GM18526 (cell line): ENCODE data around the gene AKR7A2.

Experiments used
- POLR2A ChIP-seq: IDR thresholded peaks from 3 replicates; pipeline ENCODE4 v1.6.1; 2011; ENCODE audit not compliant: insufficient read length; ENCODE audit errors: extremely low read depth

The AKR7A2 gene

DNA sequence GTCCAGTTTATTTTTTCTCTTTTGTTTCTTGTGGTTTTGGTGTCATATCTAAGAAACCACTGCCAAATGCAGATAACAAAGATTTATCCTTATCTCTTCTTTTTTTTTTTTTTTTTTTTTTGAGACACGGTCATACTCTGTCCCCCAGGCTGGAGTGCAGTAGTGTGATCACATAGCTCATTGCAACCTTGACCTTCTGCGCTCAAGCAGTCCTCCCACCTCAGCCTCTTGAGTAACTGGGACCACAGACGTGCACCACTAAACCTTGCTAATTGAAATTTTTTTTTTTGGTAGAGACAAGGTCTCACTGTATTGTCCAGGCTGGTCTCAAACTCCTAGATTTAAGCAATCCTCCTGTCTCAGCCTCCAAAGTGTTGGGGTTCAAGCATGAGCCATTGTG, 9.1 kb upstream of the AKR7A2 start:
- TF ChIP-seq POLR2A, result no peak

DNA sequence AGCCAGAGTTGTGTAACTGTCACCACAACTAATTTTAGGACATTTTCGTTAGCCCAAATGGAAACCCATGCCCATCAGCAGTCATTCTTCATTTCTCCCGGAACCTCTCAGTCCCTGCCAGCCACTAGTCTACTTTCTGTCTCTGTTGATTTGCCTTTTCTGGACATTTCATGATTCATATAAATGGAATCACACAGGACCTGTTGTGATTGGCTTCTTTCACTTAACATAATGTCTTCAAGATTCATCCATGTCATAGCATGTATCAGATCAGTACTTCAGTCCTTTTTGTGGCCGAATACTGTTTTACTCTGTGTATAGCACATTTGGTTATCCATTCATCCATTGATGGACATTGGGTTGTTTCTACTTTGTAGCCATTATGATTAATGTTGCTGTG, 7.3 kb upstream of the AKR7A2 start:
- no peak for TF ChIP-seq POLR2A

- no peak for TF ChIP-seq POLR2A
Observed at GRCh38 chr1:19317126-19317910, 5.4 kb upstream of the AKR7A2 start.

DNA sequence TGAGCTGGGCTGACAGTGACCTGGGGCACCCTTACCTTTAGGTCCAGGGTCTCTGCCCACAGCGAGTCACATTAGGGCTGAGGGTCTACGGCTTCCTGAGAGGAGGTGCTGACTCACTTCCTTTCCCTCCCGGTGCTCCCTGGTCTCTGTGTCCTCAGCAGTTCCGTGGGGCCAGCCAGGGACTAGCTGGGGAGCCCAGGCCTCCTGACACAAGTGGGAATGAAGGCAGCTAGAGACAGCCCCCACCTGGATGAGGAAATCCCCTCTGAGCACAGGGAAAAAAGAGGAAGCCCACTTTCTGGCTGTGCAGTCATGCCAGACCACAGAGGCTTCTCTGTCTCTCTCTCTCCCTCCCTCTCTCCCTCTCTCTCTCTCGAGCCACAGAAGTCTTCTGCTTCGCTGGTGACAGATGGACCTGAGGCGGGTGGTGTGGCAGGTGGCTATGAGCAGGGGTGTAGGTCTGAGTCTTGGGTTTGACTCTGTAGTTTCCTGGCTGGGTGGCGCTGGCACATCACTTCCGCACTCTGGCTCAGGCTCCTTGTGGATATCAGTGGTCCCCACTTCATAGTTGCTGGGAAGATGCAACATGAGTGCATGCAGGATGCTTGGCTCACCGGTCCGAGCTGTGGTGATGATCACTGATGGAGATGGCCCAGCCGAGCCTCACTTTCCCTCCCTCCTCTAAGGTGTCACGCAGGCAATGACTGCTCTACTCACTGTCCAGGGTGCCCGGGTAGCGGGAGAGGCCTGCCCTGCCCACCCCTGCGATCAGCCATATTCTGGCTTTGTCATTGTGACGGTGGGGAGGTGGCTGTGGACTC, 3.6 kb upstream of the AKR7A2 start:
- TF ChIP-seq POLR2A, result no peak

GRCh38 chr1:19313961-19314882, 2.3 kb upstream of the AKR7A2 start:
- TF ChIP-seq POLR2A, result no peak

- TF ChIP-seq POLR2A, result no peak
Observed at GRCh38 chr1:19313636-19313959, 1.7 kb upstream of the AKR7A2 start.

GRCh38 chr1:19312782-19313635, 1.1 kb upstream of the AKR7A2 start:
- no peak for TF ChIP-seq POLR2A

DNA sequence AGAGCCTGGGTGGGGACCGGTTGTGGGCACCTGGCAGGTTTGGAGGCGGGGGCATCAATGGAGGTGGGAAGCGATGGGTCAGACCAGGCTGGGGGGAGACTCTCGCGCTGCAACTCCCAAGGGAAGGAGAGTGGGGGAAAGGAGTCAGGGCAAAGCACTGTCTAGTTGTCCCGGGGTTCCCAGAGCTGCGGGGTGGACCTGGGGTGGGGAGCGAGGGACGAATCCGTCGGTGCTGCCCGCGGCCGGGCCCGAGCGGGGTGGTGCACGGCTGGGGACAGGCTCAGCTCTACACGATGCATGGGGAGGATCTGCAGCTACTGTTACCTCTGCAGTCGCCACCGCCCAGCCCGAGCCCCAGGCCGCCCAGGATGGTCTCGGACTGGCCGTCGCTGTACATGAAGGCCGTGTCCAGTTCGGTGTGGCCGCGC, 427 bp downstream of the AKR7A2 start:
- no peak for TF ChIP-seq POLR2A

DNA sequence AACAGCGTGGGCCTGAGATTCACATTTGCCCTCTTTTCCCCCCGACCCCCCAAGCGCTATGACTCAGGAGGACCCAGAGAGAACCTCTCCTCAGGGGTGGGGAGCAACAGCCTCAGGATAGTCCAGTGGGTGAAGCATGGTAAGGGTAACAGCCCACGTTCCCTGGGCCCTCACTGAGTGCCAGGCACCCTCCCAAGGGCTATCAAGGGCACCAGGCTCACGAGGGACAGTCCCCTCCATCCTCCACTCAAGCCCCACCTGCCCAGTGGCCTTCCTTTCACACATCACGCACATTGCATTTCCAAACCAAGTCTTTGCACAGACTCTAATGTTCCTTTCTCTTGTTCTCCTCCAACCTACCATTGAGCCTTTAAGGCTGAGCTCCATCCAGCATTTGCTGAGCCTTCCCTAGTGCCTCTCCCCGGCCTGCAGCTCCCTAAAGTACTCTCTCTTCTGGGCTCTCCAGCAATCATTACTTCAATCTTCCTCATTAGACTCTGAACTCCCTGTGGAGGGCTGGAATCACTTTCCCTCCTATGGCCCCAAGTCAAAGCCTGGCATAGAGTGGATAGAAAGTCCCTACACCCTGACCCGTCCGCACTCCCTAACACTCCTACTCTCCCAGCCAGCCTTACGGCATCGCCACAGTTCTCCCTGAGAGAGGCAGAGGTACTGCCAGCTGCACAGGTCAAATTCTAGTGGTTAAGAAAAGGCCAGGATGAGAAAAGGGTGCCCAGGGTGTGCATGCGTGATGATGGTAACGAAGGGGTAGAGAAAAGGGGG, 1.0 kb downstream of the AKR7A2 start:
- TF ChIP-seq POLR2A, result no peak

- TF ChIP-seq POLR2A, result no peak
Observed at GRCh38 chr1:19310061-19310460, 1.9 kb downstream of the AKR7A2 start.

DNA sequence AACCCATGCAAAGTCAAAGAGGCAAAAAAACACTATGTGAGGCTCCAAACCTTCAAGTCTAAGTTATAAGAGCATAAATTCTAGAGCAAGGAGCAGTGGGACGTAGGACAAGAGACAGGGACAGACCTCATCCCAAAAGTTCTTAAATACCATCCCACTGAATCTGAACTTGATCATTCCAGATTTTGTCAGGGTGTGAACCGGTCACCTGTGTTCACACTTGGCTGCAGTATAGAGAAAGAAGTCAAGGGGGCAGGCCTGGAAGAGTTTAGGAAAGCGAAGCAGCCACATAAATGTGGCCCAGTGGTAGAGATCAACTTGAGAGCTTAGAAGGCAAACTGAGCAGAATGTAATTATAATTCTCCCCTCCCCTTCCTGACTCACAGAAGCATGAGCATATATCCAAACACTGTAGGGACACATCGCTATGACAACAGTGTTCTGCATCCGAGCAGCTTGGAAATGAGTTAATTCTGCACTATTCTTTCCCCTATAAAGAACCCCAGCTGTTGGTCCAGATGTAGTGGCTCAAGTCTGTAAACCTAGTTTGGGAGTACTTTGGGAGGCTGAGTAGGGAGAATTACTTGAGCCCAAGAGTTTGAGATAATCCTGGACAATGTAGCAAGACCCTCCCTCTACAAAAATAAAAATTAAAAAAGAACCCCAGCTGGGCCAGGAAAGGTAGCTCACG, 2.7 kb downstream of the AKR7A2 start:
- no peak for TF ChIP-seq POLR2A

GRCh38 chr1:19308509-19308907, 3.4 kb downstream of the AKR7A2 start:
- TF ChIP-seq POLR2A, result no peak

GRCh38 chr1:19307794-19308508, 4.0 kb downstream of the AKR7A2 start:
- no peak for TF ChIP-seq POLR2A

DNA sequence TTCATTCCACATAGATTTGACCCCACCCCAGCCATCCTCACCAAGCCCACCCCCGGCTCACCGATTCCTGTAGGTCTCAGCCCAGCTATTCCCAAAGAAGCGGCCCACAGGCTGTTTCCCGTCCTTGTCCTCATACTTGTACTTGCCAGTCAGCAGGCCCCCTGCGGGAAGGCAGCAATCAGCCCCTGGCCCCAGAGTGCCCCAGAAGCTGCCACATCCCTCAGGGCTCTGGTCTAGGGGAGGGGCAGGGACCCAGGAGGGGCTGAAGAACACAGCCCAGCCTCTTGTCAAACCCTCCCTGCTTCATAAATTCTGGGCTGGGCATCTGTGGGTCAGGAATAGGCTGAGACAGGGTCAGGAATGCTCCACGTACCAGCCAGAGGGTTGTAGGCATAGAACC, 5.0 kb downstream of the AKR7A2 start:
- TF ChIP-seq POLR2A, result no peak
